ENCODE results near the gene STK16. TPM values are rescaled to one million over a fixed set of nuclear protein-coding genes. Genes with fewer than 3 reads are reported as not detected.

STK16 gene
- total and polyA plus RNA-seq, 2 of the 13 experiments (the other 11 are each of a cell fraction or from before 2014, with no cell fraction given), result 28.0 to 50.9 TPM

DNA sequence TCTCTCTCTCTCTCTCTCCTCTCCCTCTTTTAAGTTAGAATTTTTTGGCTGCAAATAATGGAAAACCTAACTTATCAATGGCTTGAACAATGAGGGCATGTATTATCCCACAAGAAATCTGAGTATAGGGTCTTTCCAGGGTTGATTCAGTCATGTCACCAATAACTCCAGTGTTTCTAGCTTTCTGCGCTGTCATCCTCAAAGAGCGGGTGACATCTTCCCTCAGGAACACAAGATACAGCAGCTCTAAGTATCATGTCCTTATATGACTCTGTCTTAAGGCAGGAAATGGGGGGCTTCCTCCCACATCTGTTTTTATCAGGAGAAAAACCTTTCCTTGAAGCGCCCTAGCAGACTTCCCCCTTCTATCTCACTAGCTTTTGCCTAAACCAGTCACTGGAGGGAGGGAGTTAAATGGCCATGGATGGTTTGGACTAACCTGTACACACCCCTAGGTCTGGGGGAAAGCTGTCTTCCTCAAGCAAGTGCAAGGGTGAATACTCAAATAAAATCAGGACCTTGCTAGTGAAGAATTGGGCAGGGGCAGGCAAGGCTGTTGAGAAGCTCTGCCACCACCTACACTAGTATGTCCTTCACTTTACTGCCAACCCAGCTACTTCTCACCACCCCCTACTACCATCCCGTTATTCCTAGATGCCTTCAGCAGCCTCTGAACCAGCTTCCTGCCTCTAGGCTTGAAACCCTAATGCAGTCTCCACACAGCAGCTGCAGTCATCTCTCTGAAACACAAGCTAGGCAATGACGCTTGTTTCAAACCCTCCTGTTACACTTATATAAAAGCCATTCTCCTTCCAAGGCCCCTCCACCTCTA, 16.0 kb downstream of the STK16 start (continued):
- TF ChIP-seq, protein P1, sequence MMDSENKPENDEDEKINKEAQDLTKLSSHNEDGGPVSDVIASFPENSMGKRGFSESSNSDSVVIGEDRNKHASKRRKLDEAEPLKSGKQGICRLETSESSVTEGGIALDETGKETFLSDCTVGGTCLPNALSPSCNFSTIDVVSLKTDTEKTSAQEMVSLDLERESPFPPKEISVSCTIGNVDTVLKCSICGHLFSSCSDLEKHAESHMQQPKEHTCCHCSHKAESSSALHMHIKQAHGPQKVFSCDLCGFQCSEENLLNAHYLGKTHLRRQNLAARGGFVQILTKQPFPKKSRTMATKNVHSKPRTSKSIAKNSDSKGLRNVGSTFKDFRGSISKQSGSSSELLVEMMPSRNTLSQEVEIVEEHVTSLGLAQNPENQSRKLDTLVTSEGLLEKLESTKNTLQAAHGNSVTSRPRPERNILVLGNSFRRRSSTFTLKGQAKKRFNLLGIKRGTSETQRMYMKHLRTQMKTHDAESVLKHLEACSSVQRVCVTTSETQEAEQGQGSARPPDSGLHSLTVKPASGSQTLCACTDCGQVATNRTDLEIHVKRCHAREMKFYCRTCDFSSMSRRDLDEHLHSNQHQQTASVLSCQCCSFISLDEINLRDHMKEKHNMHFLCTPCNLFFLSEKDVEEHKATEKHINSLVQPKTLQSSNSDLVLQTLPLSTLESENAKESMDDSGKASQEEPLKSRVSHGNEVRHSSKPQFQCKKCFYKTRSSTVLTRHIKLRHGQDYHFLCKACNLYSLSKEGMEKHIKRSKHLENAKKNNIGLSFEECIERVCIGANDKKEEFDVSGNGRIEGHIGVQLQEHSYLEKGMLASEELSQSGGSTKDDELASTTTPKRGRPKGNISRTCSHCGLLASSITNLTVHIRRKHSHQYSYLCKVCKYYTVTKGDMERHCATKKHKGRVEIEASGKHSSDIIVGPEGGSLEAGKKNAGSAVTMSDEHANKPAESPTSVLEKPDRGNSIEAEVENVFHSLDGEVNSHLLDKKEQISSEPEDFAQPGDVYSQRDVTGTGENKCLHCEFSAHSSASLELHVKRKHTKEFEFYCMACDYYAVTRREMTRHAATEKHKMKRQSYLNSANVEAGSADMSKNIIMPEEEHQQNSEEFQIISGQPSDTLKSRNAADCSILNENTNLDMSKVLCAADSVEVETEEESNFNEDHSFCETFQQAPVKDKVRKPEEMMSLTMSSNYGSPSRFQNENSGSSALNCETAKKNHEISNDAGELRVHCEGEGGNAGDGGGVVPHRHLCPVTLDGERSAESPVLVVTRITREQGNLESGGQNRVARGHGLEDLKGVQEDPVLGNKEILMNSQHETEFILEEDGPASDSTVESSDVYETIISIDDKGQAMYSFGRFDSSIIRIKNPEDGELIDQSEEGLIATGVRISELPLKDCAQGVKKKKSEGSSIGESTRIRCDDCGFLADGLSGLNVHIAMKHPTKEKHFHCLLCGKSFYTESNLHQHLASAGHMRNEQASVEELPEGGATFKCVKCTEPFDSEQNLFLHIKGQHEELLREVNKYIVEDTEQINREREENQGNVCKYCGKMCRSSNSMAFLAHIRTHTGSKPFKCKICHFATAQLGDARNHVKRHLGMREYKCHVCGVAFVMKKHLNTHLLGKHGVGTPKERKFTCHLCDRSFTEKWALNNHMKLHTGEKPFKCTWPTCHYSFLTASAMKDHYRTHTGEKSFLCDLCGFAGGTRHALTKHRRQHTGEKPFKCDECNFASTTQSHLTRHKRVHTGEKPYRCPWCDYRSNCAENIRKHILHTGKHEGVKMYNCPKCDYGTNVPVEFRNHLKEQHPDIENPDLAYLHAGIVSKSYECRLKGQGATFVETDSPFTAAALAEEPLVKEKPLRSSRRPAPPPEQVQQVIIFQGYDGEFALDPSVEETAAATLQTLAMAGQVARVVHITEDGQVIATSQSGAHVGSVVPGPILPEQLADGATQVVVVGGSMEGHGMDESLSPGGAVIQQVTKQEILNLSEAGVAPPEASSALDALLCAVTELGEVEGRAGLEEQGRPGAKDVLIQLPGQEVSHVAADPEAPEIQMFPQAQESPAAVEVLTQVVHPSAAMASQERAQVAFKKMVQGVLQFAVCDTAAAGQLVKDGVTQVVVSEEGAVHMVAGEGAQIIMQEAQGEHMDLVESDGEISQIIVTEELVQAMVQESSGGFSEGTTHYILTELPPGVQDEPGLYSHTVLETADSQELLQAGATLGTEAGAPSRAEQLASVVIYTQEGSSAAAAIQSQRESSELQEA (CRISPR knock-in tag; IDR thresholded peaks at IDR 0.05; ENCODE audit: not compliant biosample characterization), result no peak
- TF ChIP-seq, protein P2, sequence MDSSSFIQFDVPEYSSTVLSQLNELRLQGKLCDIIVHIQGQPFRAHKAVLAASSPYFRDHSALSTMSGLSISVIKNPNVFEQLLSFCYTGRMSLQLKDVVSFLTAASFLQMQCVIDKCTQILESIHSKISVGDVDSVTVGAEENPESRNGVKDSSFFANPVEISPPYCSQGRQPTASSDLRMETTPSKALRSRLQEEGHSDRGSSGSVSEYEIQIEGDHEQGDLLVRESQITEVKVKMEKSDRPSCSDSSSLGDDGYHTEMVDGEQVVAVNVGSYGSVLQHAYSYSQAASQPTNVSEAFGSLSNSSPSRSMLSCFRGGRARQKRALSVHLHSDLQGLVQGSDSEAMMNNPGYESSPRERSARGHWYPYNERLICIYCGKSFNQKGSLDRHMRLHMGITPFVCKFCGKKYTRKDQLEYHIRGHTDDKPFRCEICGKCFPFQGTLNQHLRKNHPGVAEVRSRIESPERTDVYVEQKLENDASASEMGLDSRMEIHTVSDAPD (CRISPR knock-in tag; IDR thresholded peaks at IDR 0.05), result no peak
- TF ChIP-seq ZNF121 (CRISPR knock-in tag; IDR thresholded peaks at IDR 0.05), result no peak
- no peak for TF ChIP-seq ZNF33B (CRISPR knock-in tag; IDR thresholded peaks at IDR 0.05)
- TF ChIP-seq ZNF264 (CRISPR knock-in tag; IDR thresholded peaks at IDR 0.05), result no peak
